Uterus (tissue), 4 donors: ENCODE data around the gene SMIM27. TPM values are rescaled to one million over a fixed set of nuclear protein-coding genes. Genes with fewer than 3 reads are reported as not detected.

Source experiments
- DNase-seq, 2 donors: peaks; one replicate each; pipeline ENCODE4 v3.0.0-alpha.2; 2019 to 2020
- H3K27ac ChIP-seq, 2 donors: fragments of 200-600 bp; sonication (generic); 1 replicate in 1 of 2; 2 replicates in 1 of 2; pipeline ENCODE4 v1.5.1; 2016 to 2018
- H3K27me3 ChIP-seq, 2 donors: fragments of 200-600 bp; sonication (generic); one replicate each; pipeline ENCODE4 v1.5.1; 2018 to 2019; ENCODE audit warnings: control low read depth in 1 of 2
- H3K36me3 ChIP-seq, 2 donors: fragments of 200-600 bp; sonication (generic); one replicate each; pipeline ENCODE4 v1.5.1; 2019; ENCODE audit warnings: control low read depth in 1 of 2
- H3K4me1 ChIP-seq, 2 donors: fragments of 200-600 bp; sonication (generic); one replicate each; pipeline ENCODE4 v1.5.1; 2018 to 2019; ENCODE audit warnings: control low read depth in 1 of 2
- H3K4me3 ChIP-seq, 2 donors: fragments of 200-600 bp; sonication (generic); 1 replicate in 1 of 2; 2 replicates in 1 of 2; pipeline ENCODE4 v1.5.1; 2018 to 2019; ENCODE audit warnings: mild to moderate bottlenecking in 1 of 2
- H3K9me3 ChIP-seq, 2 donors: fragments of 200-600 bp; sonication (generic); one replicate each; pipeline ENCODE4 v1.5.1; 2019; ENCODE audit warnings: control low read depth in 1 of 2
- POLR2A ChIP-seq, 2 donors: fragments of 450-650 bp; IDR thresholded peaks; one replicate each; pipeline ENCODE4 v1.6.1; 2016; ENCODE audit warnings: antibody characterized with exemption in 2 of 2, mild to moderate bottlenecking in 1 of 2, moderate library complexity in 1 of 2
- intact Hi-C: fragments of 100-400 bp; cut with DNase I; formaldehyde crosslinking; loops from one replicate; pipeline ENCODE4 v1.15.1; 2023; ENCODE audit warnings: low total_unique reads
- total RNA-seq, 4 donors: library from RNA; depleted of rRNA in 3 of 4; stranded (reverse); fragments of >200 nt in 3 of 4; gene quantifications; one replicate each; pipeline versions ENCODE4 v1.1.0 to v1.2.4, GENCODE V29; 2014 to 2023
- TF ChIP-seq, protein P1 (sequence below), 4 experiments: fragments of 200-600 bp in 2 of 4; fragments of 450-650 bp in 2 of 4; sonication (generic) in 2 of 4; IDR thresholded peaks; one replicate each; pipeline ENCODE4 v1.5.1; 2016 to 2019; ENCODE audit warnings: antibody characterized with exemption in 4 of 4, mild to moderate bottlenecking in 2 of 4, moderate library complexity in 1 of 4
- donor health status: DM: yes; HTN: yes; CAD: no.

The SMIM27 gene
- 1 to 10 TPM in 2 of 4 donors, not detected in 2; 1.7 to 8.1 TPM for total RNA-seq

GRCh38 chr9:32552172-32552872 is at the start of gene SMIM27, which contains the start of gene TOPORS:
Gene SMIM27, plus strand, starts transcription at chr9:32552327. Its CDS starts 108 bp downstream, at chr9:32552435.
Gene TOPORS, minus strand, starts transcription at chr9:32552586. Its CDS starts 150 bp downstream, at chr9:32552436.
- Histone ChIP-seq H3K9me3 (no peaks in the 10 kb centered on the region), H3K27me3 (no peaks in the 10 kb centered on the region), H3K4me3 (peak within 1 kb of the TSS; percentile 70 to 83), H3K4me1 (no peaks in the 10 kb centered on the region), H3K27ac (peak within 1 kb of the TSS; percentile 95 to 96), H3K36me3 (no peaks in the 10 kb centered on the region)
- peak; percentile 89 to 90 for DNase-seq
- intact Hi-C loops: no loop called here
- TF ChIP-seq, protein P1, sequence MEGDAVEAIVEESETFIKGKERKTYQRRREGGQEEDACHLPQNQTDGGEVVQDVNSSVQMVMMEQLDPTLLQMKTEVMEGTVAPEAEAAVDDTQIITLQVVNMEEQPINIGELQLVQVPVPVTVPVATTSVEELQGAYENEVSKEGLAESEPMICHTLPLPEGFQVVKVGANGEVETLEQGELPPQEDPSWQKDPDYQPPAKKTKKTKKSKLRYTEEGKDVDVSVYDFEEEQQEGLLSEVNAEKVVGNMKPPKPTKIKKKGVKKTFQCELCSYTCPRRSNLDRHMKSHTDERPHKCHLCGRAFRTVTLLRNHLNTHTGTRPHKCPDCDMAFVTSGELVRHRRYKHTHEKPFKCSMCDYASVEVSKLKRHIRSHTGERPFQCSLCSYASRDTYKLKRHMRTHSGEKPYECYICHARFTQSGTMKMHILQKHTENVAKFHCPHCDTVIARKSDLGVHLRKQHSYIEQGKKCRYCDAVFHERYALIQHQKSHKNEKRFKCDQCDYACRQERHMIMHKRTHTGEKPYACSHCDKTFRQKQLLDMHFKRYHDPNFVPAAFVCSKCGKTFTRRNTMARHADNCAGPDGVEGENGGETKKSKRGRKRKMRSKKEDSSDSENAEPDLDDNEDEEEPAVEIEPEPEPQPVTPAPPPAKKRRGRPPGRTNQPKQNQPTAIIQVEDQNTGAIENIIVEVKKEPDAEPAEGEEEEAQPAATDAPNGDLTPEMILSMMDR (IDR thresholded peaks at IDR 0.05): no peak
- TF ChIP-seq POLR2A (IDR thresholded peaks at IDR 0.05): peak; percentile 71 to 78

DNA sequence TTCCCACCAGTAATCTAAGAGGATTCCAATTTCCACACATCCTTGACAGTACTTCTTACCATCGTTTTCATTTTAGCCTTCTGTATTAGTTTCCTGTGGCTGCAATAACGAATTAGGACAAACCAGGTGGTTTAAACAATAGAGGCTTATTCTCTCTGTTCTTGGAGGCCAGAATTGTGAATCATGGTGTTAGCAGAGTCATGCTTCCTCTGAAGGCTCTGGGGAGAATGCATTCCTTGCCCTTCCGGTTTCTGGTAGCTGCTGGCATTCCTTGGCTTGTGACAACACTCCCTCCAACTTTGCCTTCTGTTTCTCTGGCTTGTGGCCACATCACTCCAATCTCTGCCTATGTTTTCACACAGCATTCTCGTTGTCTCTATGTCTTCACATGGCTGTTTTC is 49.7 kb upstream of the SMIM27 start:
- no peak for TF ChIP-seq POLR2A (IDR thresholded peaks at IDR 0.05)
- TF ChIP-seq, protein P1 (IDR thresholded peaks at IDR 0.05): no peak
- no peaks in the 10 kb centered on the region for H3K36me3 ChIP-seq
- intact Hi-C loops: no loop called here

GRCh38 chr9:32503008-32503407 is 49.1 kb upstream of the SMIM27 start:
- no peak overlapping the region for H3K27ac ChIP-seq
- no peaks in the 10 kb centered on the region for H3K4me1 ChIP-seq
- H3K36me3 ChIP-seq: no peaks in the 10 kb centered on the region
- no peaks in the 10 kb centered on the region for H3K9me3 ChIP-seq
- H3K4me3 ChIP-seq: no peak overlapping the region
- no peaks in the 10 kb centered on the region for H3K27me3 ChIP-seq
- no peak for DNase-seq
- no peak for TF ChIP-seq POLR2A (IDR thresholded peaks at IDR 0.05)
- TF ChIP-seq, protein P1 (IDR thresholded peaks at IDR 0.05): no peak
- intact Hi-C loops: no loop called here

More for the DNA sequence above, 49.7 kb upstream of the SMIM27 start:
- H3K4me1 ChIP-seq: no peaks in the 10 kb centered on the region
- H3K4me3 ChIP-seq: no peak overlapping the region
- no peaks in the 10 kb centered on the region for H3K27me3 ChIP-seq
- H3K9me3 ChIP-seq: no peaks in the 10 kb centered on the region
- H3K27ac ChIP-seq: no peak overlapping the region
- DNase-seq: no peak

- no peak for DNase-seq
- no peak for TF ChIP-seq POLR2A (IDR thresholded peaks at IDR 0.05)
- TF ChIP-seq, protein P1 (IDR thresholded peaks at IDR 0.05): no peak
- no peaks in the 10 kb centered on the region for H3K9me3 ChIP-seq
- no peak overlapping the region for H3K4me3 ChIP-seq
- intact Hi-C loops: no loop called here
- H3K36me3 ChIP-seq: no peaks in the 10 kb centered on the region
- no peaks in the 10 kb centered on the region for H3K4me1 ChIP-seq
- no peak overlapping the region for H3K27ac ChIP-seq
- no peaks in the 10 kb centered on the region for H3K27me3 ChIP-seq
Observed at GRCh38 chr9:32508728-32509127, 43.4 kb upstream of the SMIM27 start.

GRCh38 chr9:32516241-32516640 is 35.9 kb upstream of the SMIM27 start:
- Histone ChIP-seq H3K4me1 (no peaks in the 10 kb centered on the region), H3K4me3 (no peak overlapping the region), H3K9me3 (no peaks in the 10 kb centered on the region), H3K27me3 (no peaks in the 10 kb centered on the region), H3K27ac (no peak overlapping the region), H3K36me3 (no peaks in the 10 kb centered on the region)
- TF ChIP-seq POLR2A (IDR thresholded peaks at IDR 0.05): no peak
- TF ChIP-seq, protein P1 (IDR thresholded peaks at IDR 0.05): no peak
- intact Hi-C loops: no loop called here
- no peak for DNase-seq
